SK-N-SH treated with all-trans-retinoic acid at 6 μM for 48 hours (cell line): ENCODE data around the gene SLC2A13.

Experiments used
- ATAC-seq: fragments of 200-7000 bp; cut with Tn5 transposase; 3 replicates; pipeline ENCODE4 v1.9.1; 2020; ENCODE audit warnings: mild to moderate bottlenecking, moderate library complexity
- ARNTL ChIP-seq: fragments of 450-650 bp; formaldehyde crosslinking; IDR thresholded peaks from 2 replicates; pipeline ENCODE4 v1.5.0; 2020; ENCODE audit warnings: low read depth, mild to moderate bottlenecking, moderate library complexity, borderline replicate concordance
- BACH2 ChIP-seq: fragments of 250-450 bp; sonication (Bioruptor Pico); IDR thresholded peaks from 2 replicates; pipeline ENCODE4 v1.9.0; 2021; ENCODE audit warnings: mild to moderate bottlenecking, borderline replicate concordance
- CREB5 ChIP-seq: fragments of 250-450 bp; sonication (Bioruptor Pico); IDR thresholded peaks from 2 replicates; pipeline ENCODE4 v1.5.1; 2020; ENCODE audit warnings: low read depth, mild to moderate bottlenecking, moderate library complexity
- ESRRG ChIP-seq: fragments of 250-450 bp; sonication (Bioruptor Pico); IDR thresholded peaks from 2 replicates; pipeline ENCODE4 v1.6.1; 2021; ENCODE audit warnings: mild to moderate bottlenecking
- GLIS3 ChIP-seq: fragments of 250-450 bp; sonication (Bioruptor Pico); IDR thresholded peaks from 2 replicates; pipeline ENCODE4 v1.5.0; 2020; ENCODE audit warnings: mild to moderate bottlenecking, moderate library complexity
- ISL1 ChIP-seq: fragments of 250-450 bp; sonication (Bioruptor Pico); IDR thresholded peaks from 2 replicates; pipeline ENCODE4 v2.1.2; 2022; ENCODE audit warnings: mild to moderate bottlenecking, moderate library complexity
- OSR1 ChIP-seq: fragments of 250-450 bp; sonication (Bioruptor Pico); IDR thresholded peaks from 2 replicates; pipeline ENCODE4 v1.8.0; 2022; ENCODE audit warnings: moderate library complexity, mild to moderate bottlenecking, inconsistent platforms
- POU6F1 ChIP-seq: fragments of 250-450 bp; sonication (Bioruptor Pico); IDR thresholded peaks from 2 replicates; pipeline ENCODE4 v1.8.0; 2021; ENCODE audit warnings: low read depth, mild to moderate bottlenecking, moderate library complexity, borderline replicate concordance
- PPARA ChIP-seq: fragments of 250-450 bp; sonication (Bioruptor Pico); IDR thresholded peaks from 2 replicates; pipeline ENCODE4 v1.5.0; 2020; ENCODE audit warnings: mild to moderate bottlenecking, borderline replicate concordance
- RARB ChIP-seq: fragments of 250-450 bp; sonication (Bioruptor Pico); IDR thresholded peaks from 2 replicates; pipeline ENCODE4 v1.8.0; 2021; ENCODE audit warnings: mild to moderate bottlenecking, moderate library complexity
- SNAI2 ChIP-seq: fragments of 250-450 bp; sonication (Bioruptor Pico); IDR thresholded peaks from 2 replicates; pipeline ENCODE4 v1.5.0; 2020; ENCODE audit warnings: mild to moderate bottlenecking, moderate library complexity
- TCF4 ChIP-seq: fragments of 250-450 bp; sonication (Bioruptor Pico); IDR thresholded peaks from 2 replicates; pipeline ENCODE4 v1.8.0; 2021; ENCODE audit warnings: mild to moderate bottlenecking, moderate library complexity, borderline replicate concordance
- TOX ChIP-seq: fragments of 250-450 bp; sonication (Bioruptor Pico); IDR thresholded peaks from 2 replicates; pipeline ENCODE4 v1.8.0; 2021; ENCODE audit warnings: mild to moderate bottlenecking, moderate library complexity, borderline replicate concordance
- ZC3H10 ChIP-seq: fragments of 250-450 bp; sonication (Bioruptor Pico); IDR thresholded peaks from 2 replicates; pipeline ENCODE4 v1.5.1; 2021; ENCODE audit warnings: mild to moderate bottlenecking, moderate library complexity
- ZFP30 ChIP-seq: fragments of 450-650 bp; formaldehyde crosslinking; IDR thresholded peaks from 2 replicates; pipeline ENCODE4 v1.5.0; 2022; ENCODE audit warnings: mild to moderate bottlenecking, moderate library complexity
- ZNF565 ChIP-seq: fragments of 450-650 bp; formaldehyde crosslinking; conservative IDR thresholded peaks from 2 replicates; pipeline ENCODE4 v1.5.0; 2020; ENCODE audit warnings: low read depth, mild to moderate bottlenecking, moderate library complexity
- ZNF70 ChIP-seq: fragments of 450-650 bp; formaldehyde crosslinking; IDR thresholded peaks from 2 replicates; pipeline ENCODE4 v1.5.0; 2020; ENCODE audit warnings: mild to moderate bottlenecking, moderate library complexity
- ZNF8 ChIP-seq: fragments of 450-650 bp; formaldehyde crosslinking; IDR thresholded peaks from 2 replicates; pipeline ENCODE4 v1.5.0; 2020; ENCODE audit warnings: mild to moderate bottlenecking, moderate library complexity
- TF ChIP-seq, protein P1 (sequence below): fragments of 250-450 bp; sonication (Bioruptor Pico); IDR thresholded peaks from 2 replicates; pipeline ENCODE4 v1.5.1; 2021; ENCODE audit warnings: mild to moderate bottlenecking, moderate library complexity
- TF ChIP-seq, protein P2 (sequence below): fragments of 250-450 bp; sonication (Bioruptor Pico); IDR thresholded peaks from 2 replicates; pipeline ENCODE4 v1.5.0; 2020; ENCODE audit warnings: mild to moderate bottlenecking, moderate library complexity
- TF ChIP-seq, protein P3 (sequence below): fragments of 250-450 bp; sonication (Bioruptor Pico); IDR thresholded peaks from 2 replicates; pipeline ENCODE4 v1.8.0; 2020; ENCODE audit warnings: mild to moderate bottlenecking, moderate library complexity, borderline replicate concordance

SLC2A13 gene

DNA sequence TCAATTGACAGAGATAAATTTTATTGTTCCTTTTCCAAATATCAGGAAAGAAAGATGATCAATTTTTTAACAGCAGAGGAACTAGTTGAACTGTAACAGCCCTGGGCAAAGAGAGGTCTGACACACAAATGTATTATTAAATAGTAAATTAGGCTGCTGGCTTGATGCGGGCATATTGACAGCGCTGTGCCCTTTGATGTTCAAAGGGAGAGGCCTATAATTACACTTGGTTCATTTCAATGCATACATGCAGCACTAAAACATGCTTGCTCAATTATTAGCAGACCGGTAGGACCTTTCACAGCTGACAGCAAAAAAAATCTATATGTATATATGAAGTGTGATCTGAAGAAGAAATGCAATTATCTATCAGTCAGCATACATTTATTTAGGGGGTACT lies 219.8 kb downstream of the SLC2A13 start:
- TF ChIP-seq, protein P1, sequence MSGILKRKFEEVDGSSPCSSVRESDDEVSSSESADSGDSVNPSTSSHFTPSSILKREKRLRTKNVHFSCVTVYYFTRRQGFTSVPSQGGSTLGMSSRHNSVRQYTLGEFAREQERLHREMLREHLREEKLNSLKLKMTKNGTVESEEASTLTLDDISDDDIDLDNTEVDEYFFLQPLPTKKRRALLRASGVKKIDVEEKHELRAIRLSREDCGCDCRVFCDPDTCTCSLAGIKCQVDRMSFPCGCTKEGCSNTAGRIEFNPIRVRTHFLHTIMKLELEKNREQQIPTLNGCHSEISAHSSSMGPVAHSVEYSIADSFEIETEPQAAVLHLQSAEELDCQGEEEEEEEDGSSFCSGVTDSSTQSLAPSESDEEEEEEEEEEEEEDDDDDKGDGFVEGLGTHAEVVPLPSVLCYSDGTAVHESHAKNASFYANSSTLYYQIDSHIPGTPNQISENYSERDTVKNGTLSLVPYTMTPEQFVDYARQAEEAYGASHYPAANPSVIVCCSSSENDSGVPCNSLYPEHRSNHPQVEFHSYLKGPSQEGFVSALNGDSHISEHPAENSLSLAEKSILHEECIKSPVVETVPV (CRISPR knock-in tag): no peak
- TF ChIP-seq PPARA (CRISPR knock-in tag) (no peak), BACH2 (no peak), ZC3H10 (CRISPR knock-in tag) (no peak), SNAI2 (CRISPR knock-in tag) (no peak), ESRRG (CRISPR knock-in tag) (no peak), TCF4 (no peak), ZNF565 (CRISPR knock-in tag) (no peak), CREB5 (CRISPR knock-in tag) (no peak), ISL1 (CRISPR knock-in tag) (no peak), RARB (no peak), ZFP30 (CRISPR knock-in tag) (no peak), GLIS3 (CRISPR knock-in tag) (no peak), OSR1 (CRISPR knock-in tag) (no peak), POU6F1 (CRISPR knock-in tag) (no peak), TOX (no peak), ZNF8 (CRISPR knock-in tag) (no peak)
- TF ChIP-seq, protein P2, sequence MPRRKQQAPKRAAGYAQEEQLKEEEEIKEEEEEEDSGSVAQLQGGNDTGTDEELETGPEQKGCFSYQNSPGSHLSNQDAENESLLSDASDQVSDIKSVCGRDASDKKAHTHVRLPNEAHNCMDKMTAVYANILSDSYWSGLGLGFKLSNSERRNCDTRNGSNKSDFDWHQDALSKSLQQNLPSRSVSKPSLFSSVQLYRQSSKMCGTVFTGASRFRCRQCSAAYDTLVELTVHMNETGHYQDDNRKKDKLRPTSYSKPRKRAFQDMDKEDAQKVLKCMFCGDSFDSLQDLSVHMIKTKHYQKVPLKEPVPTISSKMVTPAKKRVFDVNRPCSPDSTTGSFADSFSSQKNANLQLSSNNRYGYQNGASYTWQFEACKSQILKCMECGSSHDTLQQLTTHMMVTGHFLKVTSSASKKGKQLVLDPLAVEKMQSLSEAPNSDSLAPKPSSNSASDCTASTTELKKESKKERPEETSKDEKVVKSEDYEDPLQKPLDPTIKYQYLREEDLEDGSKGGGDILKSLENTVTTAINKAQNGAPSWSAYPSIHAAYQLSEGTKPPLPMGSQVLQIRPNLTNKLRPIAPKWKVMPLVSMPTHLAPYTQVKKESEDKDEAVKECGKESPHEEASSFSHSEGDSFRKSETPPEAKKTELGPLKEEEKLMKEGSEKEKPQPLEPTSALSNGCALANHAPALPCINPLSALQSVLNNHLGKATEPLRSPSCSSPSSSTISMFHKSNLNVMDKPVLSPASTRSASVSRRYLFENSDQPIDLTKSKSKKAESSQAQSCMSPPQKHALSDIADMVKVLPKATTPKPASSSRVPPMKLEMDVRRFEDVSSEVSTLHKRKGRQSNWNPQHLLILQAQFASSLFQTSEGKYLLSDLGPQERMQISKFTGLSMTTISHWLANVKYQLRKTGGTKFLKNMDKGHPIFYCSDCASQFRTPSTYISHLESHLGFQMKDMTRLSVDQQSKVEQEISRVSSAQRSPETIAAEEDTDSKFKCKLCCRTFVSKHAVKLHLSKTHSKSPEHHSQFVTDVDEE (CRISPR knock-in tag): no peak
- TF ChIP-seq, protein P3, sequence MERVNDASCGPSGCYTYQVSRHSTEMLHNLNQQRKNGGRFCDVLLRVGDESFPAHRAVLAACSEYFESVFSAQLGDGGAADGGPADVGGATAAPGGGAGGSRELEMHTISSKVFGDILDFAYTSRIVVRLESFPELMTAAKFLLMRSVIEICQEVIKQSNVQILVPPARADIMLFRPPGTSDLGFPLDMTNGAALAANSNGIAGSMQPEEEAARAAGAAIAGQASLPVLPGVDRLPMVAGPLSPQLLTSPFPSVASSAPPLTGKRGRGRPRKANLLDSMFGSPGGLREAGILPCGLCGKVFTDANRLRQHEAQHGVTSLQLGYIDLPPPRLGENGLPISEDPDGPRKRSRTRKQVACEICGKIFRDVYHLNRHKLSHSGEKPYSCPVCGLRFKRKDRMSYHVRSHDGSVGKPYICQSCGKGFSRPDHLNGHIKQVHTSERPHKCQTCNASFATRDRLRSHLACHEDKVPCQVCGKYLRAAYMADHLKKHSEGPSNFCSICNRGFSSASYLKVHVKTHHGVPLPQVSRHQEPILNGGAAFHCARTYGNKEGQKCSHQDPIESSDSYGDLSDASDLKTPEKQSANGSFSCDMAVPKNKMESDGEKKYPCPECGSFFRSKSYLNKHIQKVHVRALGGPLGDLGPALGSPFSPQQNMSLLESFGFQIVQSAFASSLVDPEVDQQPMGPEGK: no peak
- ATAC-seq: no peak

DNA sequence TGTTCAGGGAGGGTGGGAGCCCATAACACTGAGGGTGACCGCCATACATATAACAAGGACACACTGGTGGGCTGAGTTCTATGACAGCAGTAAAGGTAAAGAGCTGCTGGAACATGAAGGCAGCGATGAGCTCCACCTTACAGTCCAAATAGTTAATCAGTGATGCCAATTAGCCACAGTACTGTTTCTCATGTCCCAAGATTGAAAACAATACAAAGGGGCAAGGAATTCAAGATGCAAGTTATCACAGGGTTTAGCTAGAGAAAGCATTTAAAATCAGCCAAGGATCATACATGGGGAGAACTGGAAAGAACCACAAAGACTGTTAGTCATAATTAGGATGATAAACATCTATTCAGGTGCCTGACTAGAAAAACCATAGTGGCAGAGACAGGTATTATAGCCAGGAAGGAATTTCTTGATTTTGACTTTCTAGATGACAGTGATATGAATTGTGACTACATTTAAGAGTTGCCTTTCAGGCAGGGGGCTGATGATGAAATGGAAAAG lies 221.2 kb downstream of the SLC2A13 start:
- ATAC-seq: no peak
- TF ChIP-seq GLIS3 (CRISPR knock-in tag) (no peak), ISL1 (CRISPR knock-in tag) (no peak), CREB5 (CRISPR knock-in tag) (no peak), RARB (no peak), ESRRG (CRISPR knock-in tag) (no peak), BACH2 (no peak), SNAI2 (CRISPR knock-in tag) (no peak), POU6F1 (CRISPR knock-in tag) (no peak), ZNF70 (no peak), ARNTL (CRISPR knock-in tag) (no peak), ZC3H10 (CRISPR knock-in tag) (no peak), ZNF8 (CRISPR knock-in tag) (no peak), ZNF565 (CRISPR knock-in tag) (no peak), ZFP30 (CRISPR knock-in tag) (no peak), OSR1 (CRISPR knock-in tag) (no peak)
- TF ChIP-seq, protein P1 (CRISPR knock-in tag): no peak
- TF ChIP-seq, protein P3: no peak
